Lower leg skin (tissue), 3 donors: ENCODE measurements around the gene NAALADL2.

ENCODE experiments used
- POLR2A ChIP-seq, 2 donors: fragments of 450-650 bp; IDR thresholded peaks; one replicate each; pipeline ENCODE4 v1.6.1; 2016 to 2017; ENCODE audit warnings: antibody characterized with exemption in 2 of 2, mild to moderate bottlenecking in 1 of 2, moderate library complexity in 1 of 2
- TF ChIP-seq, protein P1 (sequence below), 3 donors: fragments of 450-650 bp; IDR thresholded peaks; one replicate each; pipeline ENCODE4 v1.5.1; 2016; ENCODE audit warnings: antibody characterized with exemption in 3 of 3, mild to moderate bottlenecking in 3 of 3, moderate library complexity in 2 of 3

DNA sequence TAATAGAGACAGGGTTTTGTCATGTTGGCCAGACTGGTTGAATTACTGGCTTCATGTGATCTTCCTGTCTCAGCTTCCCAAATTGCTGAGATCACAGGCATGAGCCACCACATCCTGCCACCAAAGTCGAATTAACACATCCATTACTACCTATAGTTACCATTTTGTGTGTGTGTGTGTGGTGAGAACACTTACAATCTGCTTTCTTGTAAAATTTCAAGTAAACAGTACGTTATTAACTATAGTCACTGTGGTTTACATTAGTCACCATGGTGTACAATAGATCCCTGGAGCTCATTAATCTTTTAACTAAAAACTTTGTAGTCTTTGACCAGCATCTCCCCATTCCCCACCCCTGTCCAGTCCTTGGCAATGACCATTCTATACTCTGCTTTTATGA is 270.0 kb downstream of the NAALADL2 start:
- TF ChIP-seq, protein P1, sequence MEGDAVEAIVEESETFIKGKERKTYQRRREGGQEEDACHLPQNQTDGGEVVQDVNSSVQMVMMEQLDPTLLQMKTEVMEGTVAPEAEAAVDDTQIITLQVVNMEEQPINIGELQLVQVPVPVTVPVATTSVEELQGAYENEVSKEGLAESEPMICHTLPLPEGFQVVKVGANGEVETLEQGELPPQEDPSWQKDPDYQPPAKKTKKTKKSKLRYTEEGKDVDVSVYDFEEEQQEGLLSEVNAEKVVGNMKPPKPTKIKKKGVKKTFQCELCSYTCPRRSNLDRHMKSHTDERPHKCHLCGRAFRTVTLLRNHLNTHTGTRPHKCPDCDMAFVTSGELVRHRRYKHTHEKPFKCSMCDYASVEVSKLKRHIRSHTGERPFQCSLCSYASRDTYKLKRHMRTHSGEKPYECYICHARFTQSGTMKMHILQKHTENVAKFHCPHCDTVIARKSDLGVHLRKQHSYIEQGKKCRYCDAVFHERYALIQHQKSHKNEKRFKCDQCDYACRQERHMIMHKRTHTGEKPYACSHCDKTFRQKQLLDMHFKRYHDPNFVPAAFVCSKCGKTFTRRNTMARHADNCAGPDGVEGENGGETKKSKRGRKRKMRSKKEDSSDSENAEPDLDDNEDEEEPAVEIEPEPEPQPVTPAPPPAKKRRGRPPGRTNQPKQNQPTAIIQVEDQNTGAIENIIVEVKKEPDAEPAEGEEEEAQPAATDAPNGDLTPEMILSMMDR (IDR thresholded peaks at IDR 0.05), result no peak
- no peak for TF ChIP-seq POLR2A (IDR thresholded peaks at IDR 0.05)
